T47D (cell line): ENCODE results near the gene KRTAP10-8.
"Not testable (repeated sequence)": the region's sequence is repeated elsewhere in the genome, so short reads cannot be mapped to it uniquely, and the experiment has no call there.

Experiments used
- DNase-seq, 2 experiments: peaks; one replicate each; pipeline versions ENCODE4 v3.0.0 to v3.0.0-alpha.2; 2011 to 2012; ENCODE audit warnings: low read depth in 1 of 2, low spot score in 1 of 2
- JUND ChIP-seq: IDR thresholded peaks from 2 replicates; pipeline ENCODE4 v1.6.1; 2012; ENCODE audit warnings: low read depth
- in situ Hi-C: cut with HindIII; loops from 2 replicates; pipeline ENCODE4 v1.10.0; 2016; ENCODE audit warnings: low sequenced_read_pairs, low pct_unique_long_range_greater_than_20kb

KRTAP10-8 gene

GRCh38 chr21:44572959-44573583, 38.8 kb upstream of the KRTAP10-8 start:
- DNase-seq, result peak; percentile 55 to 61
- TF ChIP-seq JUND, result no peak
- in situ Hi-C loops, result no loop called here

GRCh38 chr21:44573630-44574456, 38.0 kb upstream of the KRTAP10-8 start, which contains the start of gene KRTAP10-4:
KRTAP10-4 (plus strand) TSS chr21:44573729; CDS start chr21:44573759, 30 bp downstream.
- DNase-seq, in situ Hi-C loops: not testable (repeated sequence)

DNA sequence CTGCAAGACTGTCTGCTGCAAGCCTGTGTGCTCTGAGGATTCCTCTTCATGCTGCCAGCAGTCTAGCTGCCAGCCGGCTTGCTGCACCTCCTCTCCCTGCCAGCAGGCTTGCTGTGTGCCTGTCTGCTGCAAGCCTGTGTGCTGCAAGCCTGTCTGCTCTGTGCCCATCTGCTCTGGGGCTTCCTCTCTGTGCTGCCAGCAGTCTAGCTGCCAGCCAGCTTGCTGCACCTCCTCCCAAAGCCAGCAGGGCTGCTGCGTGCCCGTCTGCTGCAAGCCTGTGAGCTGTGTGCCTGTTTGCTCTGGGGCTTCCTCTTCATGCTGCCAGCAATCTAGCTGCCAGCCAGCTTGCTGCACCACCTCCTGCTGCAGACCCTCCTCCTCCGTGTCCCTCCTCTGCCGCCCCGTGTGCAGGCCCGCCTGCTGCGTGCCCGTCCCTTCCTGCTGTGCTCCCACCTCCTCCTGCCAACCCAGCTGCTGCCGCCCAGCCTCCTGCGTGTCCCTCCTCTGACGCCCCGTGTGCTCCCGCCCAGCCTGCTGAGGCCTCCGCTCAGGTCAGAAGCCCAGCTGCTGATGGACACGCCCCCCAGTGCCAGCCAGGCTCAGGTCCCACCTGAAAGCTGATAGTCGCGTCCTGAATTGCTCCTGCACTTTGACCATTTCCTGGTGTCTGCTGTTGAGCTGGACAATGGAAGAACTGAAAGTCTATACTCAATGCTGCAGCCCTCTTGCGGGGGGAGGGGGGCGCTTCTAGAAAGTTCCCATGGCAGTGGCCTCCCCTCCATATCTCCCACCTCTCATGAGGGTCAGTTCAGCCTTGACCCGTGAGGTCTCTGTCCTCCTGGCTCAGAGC, 37.2 kb upstream of the KRTAP10-8 start:
- peak in 1 of 2 experiments; percentile 54 for DNase-seq
- in situ Hi-C loops, result no loop called here
- TF ChIP-seq JUND, result no peak

DNA sequence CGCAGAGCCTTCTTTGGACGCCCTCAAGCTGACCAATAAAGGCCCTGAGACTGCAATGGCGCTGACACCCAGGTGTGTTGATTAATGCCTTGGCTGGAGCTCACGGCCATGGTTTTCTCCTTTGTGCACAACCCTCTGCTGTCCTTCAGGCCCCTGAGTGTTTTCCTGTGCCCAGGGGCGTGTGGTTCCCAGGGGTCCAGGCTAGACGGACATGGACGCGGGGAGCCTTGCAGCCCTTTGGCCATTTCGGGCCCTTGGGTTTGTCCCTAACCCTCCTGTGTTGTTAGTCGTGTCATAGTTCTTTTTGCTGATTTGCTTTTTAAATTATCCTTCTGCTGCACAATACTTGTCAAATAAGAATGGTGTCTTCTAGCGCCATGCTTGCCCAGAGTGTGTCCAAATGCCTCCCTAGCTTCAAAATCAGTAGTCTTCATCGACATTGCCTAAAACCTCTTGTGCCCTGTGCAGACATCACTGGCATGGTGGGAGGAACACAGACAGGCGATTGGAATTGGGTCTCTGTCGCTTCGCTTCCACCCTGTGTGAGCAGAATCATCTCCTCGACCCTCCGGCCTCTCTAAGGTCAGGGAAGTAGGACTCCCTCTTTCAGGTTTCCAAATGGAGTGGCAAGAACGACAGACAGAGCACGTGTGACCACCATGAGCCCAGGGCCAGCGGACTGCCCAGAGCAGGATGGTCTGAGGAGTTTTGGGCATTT, 36.4 kb upstream of the KRTAP10-8 start:
- in situ Hi-C loops, result no loop called here
- no peak for DNase-seq

GRCh38 chr21:44576025-44576420, 35.9 kb upstream of the KRTAP10-8 start:
- no peak for DNase-seq
- TF ChIP-seq JUND, result no peak
- in situ Hi-C loops, result no loop called here

More for the DNA sequence above, 36.4 kb upstream of the KRTAP10-8 start:
- no peak for TF ChIP-seq JUND

- no peak for TF ChIP-seq JUND
- DNase-seq, result no peak
- in situ Hi-C loops, result no loop called here
Observed at GRCh38 chr21:44578371-44579055, 33.4 kb upstream of the KRTAP10-8 start.

- TF ChIP-seq JUND, result no peak
- in situ Hi-C loops, result no loop called here
- no peak for DNase-seq
Observed at GRCh38 chr21:44579056-44579832, 32.6 kb upstream of the KRTAP10-8 start.

DNA sequence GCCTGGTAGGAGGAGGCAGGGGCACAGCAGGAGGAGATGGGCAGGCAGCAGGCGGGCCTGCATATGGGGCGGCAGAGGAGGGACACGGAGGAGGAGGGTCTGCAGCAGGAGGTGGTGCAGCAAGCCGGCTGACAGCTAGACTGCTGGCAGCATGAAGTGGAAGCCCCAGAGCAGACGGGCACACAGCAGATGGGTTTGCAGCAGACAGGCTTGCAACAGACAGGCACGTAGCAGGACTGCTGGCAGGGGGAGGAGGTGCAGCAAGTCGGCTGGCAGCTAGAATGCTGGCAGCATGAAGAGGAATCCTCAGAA, 32.1 kb upstream of the KRTAP10-8 start:
- no peak for DNase-seq
- in situ Hi-C loops, result no loop called here
- no peak for TF ChIP-seq JUND

GRCh38 chr21:44580231-44580821, 31.6 kb upstream of the KRTAP10-8 start, which contains the start of gene KRTAP10-5:
KRTAP10-5 (minus strand) TSS chr21:44580604; CDS start chr21:44580578, 26 bp downstream.
- peak in 1 of 2 experiments; percentile 36 for DNase-seq
- in situ Hi-C loops, result not testable (repeated sequence)

DNA sequence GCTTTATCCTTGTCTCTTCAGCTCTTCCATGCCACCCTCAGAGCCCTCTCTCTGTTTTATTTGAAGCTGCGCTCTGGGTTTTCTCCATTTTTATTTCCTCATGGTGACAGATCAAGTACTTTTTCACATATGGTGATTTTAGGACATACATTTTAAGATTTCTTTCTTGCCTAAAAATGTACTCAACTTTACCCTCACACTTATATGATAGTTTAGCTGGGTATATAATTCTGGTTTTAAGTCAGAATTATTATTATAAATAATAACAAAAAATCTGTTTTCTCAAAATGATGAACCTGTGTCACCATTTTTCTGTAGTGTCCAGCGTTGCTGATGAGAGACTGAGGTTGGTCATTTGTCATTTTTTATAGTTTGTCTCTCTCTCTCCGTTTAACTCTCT, 30.7 kb upstream of the KRTAP10-8 start:
- TF ChIP-seq JUND, result no peak

GRCh38 chr21:44582055-44582454, 29.8 kb upstream of the KRTAP10-8 start:
- no peak for TF ChIP-seq JUND
- in situ Hi-C loops, result no loop called here
- no peak for DNase-seq

More for the DNA sequence above, 30.7 kb upstream of the KRTAP10-8 start:
- in situ Hi-C loops, result no loop called here
- no peak for DNase-seq
